ENCODE measurements around the gene CFAP45. TPM values are rescaled to one million over a fixed set of nuclear protein-coding genes. Genes with fewer than 3 reads are reported as not detected.

The CFAP45 gene
- polyA plus RNA-seq, 3 donors: 3.0 to 4.4 (median 3.1) TPM

DNA sequence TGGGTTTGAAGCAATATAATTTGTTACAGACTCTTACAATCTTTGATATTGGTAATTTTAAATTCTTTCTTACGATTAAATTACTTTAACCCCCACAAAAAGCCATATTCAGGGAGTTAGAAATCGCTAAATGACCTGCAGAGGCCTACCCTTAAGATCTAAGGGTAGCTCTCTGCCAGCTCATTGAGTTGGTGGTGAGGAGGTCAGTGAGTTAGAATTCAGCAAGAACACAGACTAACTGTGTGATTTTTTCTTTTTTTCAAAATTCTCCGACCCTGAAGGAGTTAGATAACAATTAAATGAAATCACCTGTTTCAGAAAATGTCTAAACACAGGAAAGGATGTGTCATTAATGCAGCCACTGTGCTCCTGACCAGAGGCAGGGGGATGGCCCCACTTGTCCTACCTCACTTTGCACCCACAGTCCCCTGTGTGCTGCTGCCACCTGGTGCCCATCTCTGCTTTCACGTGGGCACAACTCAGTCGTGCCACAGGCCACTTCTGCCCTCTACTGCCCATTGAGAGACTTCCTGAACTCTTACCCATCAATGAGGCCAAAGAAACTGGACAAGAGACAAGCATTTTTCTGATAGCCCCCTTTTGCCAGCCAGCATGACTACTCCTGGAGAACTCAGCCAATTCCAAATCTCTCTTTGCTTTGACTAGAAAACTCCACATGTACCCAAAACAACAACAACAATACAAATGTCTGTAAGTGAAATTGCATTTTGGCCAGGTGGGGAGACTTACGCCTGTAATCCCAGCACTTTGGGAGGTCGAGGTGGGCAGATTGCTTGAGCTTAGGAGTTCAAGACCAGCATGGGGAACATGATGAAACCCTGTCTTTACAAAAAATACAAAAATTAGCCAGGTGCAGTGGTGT is 8.4 kb downstream of the CFAP45 start:
- DNase-seq (ENCODE audit: extremely low read depth in 1 of 11, low read depth in 9 of 11, low spot score in 4 of 11): peak in 8 of 11 donors; percentile 62 to 79 (median 66)

DNA sequence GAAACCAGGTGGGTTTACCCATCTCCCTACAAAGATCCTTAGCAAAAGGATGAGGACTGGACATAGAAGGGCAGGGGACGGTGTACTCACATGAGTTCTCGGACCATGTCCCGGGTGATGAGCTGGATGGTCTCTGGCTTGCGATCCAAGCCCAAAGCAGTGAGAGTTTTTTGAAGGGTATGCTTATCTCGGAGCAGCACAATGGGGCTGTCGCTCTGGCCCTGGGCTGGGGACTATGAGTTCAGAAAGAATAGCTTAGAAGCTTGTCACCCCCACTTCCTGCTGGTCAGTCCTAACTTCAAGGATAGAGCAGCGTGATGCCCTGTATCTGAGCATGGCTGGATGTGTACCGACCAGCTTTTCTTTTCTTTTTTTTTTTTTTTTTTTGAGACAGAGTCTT is 9.6 kb downstream of the CFAP45 start:
- no peak for DNase-seq (ENCODE audit: extremely low read depth in 1 of 11, low read depth in 9 of 11, low spot score in 4 of 11)

DNA sequence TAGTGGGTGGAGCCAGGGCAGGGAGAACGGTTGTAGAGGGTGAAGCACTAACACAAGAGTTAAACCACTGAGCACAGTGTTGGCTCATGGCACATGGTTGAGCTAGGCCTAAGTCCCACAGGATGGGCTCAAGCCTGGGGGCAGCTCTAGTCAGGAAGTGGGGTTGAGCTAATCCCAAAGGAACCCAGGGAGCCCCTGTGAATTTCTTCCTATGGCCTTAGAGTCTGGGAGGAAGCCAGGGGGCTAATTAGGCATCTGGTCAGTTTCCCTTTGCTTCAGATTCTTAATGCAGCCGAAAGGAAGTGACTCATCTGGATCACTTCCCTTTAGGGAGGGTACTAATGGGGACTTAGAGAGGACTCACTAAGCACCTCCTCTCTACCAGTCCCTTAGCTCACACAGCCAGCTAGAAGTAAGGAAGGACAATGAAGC is 10.1 kb downstream of the CFAP45 start:
- peak in 1 of 11 donors; percentile 38 for DNase-seq (ENCODE audit: extremely low read depth in 1 of 11, low read depth in 9 of 11, low spot score in 4 of 11)

DNA sequence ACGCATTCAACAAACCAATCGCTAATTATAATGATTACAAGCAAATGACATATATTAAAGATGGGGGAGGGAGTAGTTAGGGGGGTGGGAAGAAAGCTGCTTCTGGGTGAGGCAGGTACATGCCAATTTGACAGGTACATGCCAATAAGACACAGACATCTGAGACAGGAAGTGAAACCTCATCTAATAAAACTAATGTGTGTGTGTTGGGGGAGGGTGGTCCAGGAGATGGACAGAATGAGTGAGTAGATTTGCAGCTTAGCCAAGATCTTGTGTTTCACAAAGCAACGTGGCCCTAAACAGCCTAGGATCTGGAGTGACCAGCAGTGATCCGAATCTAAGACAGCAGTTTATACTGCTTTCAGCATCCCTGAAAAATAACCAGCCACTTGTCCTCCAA is 10.8 kb downstream of the CFAP45 start:
- no peak for DNase-seq (ENCODE audit: extremely low read depth in 1 of 11, low read depth in 9 of 11, low spot score in 4 of 11)

DNA sequence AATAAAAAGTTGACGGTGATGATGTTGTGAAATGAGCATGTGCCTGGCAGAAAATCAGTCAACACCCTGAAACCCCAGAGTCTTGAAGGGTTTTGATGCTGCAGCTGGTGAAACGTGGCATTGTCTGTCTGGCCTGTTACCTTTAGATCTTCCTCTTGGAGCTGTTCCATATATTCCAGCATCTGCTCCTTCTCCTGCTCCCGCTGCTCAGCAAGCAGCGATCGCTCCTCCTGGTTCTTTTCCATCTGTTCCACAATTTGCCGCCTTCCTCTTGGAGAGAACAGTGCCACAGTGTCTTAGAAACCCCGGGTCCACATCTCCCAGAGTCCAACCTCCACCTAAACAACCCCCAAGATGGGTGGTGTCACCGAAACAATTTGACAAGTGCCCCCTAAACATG is 15.7 kb downstream of the CFAP45 start:
- DNase-seq (ENCODE audit: extremely low read depth in 1 of 11, low read depth in 9 of 11, low spot score in 4 of 11): no peak

DNA sequence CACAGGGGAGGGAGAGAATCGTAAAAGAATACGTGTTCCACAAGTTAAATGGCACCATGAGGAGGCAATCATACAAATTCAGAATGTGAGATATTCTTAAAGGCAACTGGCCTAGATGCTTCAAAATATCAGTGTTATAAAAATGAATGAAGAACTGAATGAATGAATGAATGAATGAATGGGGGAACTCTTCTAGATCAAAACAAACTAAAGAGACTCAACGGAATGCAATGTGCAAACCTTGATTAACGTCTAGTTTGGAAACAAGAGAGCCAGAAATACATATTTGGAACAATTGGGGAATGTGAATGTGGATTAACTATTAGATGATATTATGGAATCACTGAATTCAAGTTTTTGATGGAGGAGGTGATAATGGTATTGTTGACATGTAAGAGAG is 16.8 kb downstream of the CFAP45 start:
- no peak for DNase-seq (ENCODE audit: extremely low read depth in 1 of 11, low read depth in 9 of 11, low spot score in 4 of 11)

DNA sequence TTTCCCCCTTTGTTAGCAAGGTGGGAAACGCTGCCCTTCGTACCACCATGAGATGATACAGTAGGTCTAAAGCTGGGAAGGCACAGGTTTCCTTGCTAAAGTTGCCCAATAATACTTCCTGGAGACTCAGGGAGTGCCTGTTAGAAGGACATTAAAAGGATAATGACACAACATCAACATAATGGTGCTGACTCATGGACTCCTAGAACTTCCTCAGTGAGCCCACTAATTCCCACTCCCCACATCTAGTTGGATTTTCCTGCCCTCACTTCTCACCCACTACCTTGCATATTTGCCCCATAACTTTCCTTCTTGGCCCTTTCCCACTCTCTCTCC is 17.5 kb downstream of the CFAP45 start:
- DNase-seq (ENCODE audit: extremely low read depth in 1 of 11, low read depth in 9 of 11, low spot score in 4 of 11): no peak

DNA sequence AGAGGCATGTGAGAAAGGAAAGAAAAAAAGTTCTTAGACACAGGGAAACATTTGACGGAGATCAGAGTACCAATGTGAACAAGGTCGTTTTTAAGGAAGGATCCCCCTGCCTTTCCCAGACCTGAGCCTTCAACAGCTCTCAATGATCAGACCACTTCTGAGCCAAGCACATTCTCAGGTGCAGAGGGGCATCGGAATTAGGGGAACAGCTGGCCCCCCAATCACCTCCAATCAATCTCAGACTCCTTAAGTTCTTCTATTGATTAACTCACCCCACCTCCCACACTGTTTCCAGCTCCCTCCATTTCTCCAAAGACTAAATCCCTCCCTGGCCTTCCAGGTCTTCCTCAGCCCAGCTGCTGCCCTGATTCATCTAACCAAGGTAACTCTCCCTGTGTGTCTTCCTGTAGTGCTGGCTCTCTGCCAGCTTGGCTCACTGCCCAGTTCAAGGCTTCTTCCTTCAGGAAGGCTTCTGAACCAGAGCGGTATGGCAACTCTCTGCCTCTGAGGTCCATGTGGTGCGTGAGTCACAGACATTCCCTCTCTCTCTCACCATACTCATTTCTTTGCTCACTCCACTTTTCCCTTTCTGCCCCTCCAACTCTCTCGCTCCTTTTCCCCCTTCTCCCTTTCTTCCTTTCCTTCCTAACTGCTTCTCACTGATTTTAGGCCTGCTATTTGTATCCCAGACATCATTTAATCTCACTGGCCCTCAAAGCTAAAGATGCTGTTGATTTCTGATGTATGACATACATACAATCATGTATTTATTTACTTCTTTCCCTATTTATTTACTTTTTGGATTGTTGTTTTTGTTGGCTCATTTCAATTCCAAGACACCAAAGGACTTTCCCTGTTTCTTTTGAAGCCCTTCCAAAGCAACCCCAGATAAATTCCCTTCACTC is 18.1 kb downstream of the CFAP45 start:
- peak in 9 of 11 donors; percentile 45 to 77 (median 56) for DNase-seq (ENCODE audit: extremely low read depth in 1 of 11, low read depth in 9 of 11, low spot score in 4 of 11)

DNA sequence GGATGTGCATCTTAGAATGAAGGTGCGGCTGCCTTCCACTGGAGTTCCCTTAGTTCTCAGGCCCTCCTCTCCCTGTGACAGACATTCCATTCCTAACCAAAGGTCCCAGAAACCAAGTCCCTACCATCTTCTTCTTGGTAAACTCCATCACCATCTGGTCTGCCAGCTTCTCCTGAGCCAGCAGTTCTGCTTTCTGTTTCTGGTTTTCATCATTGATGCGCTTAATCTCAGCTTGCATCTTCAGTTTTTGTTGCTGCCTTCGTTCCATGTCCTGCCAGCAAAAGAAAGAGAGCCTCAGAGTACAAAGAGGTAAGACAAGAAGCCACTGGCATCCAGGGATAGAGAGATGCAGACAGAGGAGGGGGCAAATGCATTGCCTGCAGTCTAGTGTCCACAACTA is 19.5 kb downstream of the CFAP45 start:
- no peak for DNase-seq (ENCODE audit: extremely low read depth in 1 of 11, low read depth in 9 of 11, low spot score in 4 of 11)

DNA sequence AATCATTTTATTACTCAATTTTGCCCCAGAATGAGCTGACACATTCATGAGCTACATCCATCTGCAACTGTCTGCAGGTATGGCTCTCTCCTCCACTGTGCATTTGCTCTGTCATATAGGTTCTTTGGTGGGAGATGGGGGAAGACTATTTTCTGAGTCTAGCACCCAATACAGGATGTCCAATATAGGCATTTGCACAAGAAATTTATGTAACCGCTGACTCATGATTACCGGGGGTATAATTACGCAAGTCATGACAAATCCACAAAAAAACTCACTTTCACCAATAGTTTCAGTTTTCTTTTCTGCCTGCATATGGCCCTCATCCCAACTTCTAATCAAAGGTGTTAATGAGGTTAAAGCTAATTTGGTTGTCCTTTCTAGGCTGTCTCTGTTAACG is 20.0 kb downstream of the CFAP45 start:
- DNase-seq (ENCODE audit: extremely low read depth in 1 of 11, low read depth in 9 of 11, low spot score in 4 of 11): no peak

DNA sequence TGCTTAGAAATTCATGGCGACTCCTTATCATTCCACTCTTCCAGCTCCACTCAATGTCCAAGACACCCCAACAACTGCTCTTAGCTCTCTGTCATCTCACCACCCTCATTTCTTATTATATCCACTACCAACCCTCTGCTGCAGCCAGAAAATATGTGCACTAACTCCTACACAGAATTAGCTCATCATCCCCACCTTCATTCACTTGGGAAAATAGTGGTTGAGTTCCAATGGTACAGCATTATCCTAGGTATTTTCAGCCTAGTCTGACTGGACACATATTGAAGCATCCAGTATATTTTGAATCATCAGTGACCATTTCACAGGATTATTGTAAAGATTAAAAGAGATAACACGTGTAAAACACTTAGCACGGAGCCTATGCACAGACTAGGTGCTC is 20.8 kb downstream of the CFAP45 start:
- DNase-seq (ENCODE audit: extremely low read depth in 1 of 11, low read depth in 9 of 11, low spot score in 4 of 11): no peak

DNA sequence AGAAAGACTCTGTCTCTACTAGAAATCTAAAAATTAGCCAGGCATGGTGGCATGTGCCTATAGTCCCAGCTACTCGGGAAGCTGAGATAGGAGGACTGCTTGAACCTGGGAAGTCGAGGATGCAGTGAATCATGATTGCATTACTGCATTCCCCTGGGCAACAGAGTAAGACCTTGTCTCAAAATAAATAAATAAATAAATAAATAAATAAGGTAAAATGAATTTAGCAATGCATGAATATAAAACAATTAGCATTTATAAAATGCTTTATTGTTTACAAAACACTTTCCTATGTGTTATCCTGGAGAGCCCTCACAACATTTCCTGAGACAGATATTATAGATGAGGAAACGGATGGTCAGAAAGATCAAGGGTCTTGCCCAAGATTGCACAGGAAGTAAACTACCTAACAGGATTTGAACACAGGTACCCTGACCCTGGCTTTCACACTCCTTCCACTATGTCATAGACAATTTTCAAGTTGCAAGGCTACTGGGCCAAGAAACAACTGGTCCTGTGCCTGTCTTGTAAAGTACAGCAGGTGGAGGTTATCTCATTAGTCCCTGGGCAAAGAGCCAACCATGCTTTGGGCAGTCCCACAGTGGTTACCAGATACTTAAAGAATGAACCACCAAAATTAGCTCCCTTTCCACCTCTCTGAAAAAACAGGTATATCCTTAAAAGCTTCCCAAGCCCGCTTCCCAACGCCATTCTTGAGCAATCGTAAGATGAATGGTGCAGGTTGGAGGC is 22.1 kb downstream of the CFAP45 start:
- DNase-seq (ENCODE audit: extremely low read depth in 1 of 11, low read depth in 9 of 11, low spot score in 4 of 11): no peak

DNA sequence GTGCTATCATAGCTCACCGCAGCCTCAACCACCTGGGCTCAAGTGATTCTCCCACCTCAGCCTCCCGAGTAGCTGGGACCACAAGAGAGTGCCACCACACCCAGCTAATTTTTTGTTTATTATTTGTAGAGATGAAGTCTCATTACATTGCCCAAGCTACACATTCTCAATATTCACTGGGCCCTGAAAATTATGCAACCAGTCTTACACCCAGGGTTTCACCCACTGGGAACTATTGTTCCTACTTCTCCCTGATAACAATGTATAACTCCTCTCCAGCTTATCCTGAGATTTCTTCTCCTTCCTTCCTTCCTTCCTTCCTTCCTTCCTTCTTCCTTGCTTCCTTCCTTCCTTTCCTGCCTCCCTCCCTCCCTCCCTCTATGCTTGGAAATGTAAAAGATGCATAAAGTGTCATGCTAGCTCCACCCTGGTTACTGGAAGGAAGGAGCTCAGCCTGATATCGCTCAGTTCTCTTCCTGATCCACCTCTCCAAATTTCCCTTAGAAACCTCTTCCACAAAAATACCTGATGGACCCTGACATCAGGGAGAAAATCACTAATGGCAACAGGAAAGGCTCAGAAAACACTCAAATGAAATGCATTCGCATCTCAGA is 26.3 kb downstream of the CFAP45 start:
- no peak for DNase-seq (ENCODE audit: extremely low read depth in 1 of 11, low read depth in 9 of 11, low spot score in 4 of 11)

DNA sequence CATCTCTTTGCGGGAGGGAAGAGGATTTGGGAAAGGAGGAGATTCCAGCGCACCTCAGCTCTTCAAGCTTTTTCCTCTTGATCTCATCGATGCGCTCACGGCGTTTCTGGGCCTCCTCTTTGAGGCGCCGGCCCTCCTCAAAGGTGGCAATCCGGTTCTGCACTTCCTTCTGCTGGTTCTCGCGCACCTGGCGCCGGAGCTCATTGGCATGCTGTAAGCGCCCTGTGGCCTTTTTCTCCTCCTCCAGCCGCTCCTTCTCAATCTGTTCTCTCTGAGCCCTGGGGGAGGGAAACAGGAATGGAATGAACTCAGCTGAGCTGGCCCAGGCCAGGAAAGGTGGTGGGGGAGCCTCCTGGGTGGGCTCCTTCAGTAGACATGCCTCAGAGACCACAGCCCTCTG is 27.1 kb downstream of the CFAP45 start:
- peak in 1 of 11 donors; percentile 16 for DNase-seq (ENCODE audit: extremely low read depth in 1 of 11, low read depth in 9 of 11, low spot score in 4 of 11)

DNA sequence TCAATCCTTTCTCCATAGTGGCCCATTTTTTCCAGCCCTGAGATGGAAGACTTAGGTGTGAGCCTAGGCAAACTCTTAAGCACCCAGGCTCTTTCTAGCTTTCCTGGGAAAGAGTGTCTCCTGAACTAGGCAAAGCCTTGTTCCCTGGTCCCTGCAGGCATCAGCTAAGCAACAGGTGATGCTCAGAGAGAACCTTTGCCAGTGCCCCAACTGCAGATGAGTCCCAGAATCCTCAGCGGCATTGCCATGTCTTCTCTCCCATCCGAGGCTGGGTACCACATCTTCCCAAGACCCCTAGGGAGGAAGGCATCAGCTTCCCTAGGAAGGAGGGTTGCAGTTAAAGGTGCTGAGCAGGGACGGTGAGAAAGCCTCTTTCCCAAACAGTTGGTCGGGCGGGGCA is 29.3 kb downstream of the CFAP45 start:
- no peak for DNase-seq (ENCODE audit: extremely low read depth in 1 of 11, low read depth in 9 of 11, low spot score in 4 of 11)

DNA sequence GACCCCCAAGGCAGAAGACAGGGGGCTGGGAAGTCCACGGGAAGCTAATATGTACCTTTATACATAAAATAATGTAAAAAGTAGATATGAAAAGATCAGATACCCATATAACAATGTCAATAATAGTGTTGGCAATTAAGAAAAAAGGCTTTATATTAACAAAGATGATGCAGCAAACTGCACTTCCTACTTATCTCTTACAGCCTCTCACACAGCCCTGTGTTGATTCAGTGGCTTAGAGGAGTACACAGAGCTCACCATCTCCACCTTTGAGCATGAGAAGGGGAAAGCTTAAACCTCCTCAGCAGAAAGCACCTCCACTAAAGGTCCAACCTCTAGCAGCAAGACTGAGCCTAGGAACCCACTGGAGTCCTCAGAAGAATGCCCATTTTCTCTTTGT is 30.4 kb downstream of the CFAP45 start:
- no peak for DNase-seq (ENCODE audit: extremely low read depth in 1 of 11, low read depth in 9 of 11, low spot score in 4 of 11)

DNA sequence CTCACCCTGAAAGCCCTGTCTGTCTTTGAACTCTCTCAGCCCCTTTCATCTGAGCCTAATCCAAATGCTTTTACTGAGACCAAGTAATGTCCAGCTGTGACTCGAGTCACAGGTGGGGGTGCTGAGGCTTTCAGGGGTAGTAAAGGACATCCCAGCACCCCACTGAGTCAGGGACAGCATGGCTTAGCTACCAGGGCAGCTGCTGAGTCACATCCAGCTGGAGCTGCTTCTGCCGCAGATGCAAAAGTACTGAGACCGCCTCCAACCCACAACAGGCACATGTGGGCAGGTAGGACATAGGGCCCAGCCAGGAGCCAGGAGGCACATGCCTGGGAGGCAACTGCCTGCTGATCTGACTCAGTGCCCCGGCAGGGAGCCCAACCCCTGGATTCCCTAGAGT is 30.8 kb downstream of the CFAP45 start:
- DNase-seq (ENCODE audit: extremely low read depth in 1 of 11, low read depth in 9 of 11, low spot score in 4 of 11): no peak

DNA sequence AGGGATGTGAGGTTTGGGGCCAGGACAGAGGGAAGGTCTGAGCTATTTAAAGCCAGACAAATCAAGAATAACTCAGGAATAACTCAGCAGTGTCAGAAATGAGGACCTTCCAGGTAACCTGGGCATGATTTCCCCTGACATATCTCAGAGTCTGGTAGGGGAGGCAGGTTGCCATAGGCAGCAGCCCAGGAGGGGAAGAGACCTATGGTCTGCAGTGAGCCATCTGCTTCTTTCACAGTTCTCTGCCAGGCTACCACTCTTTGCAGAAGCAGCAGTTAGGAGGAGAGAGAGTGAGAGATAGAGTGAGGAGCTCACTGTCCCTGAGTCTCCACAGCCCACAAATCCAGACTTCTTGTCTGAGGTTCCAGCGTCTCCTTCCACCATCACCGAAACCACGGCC is 31.2 kb downstream of the CFAP45 start:
- no peak for DNase-seq (ENCODE audit: extremely low read depth in 1 of 11, low read depth in 9 of 11, low spot score in 4 of 11)

DNA sequence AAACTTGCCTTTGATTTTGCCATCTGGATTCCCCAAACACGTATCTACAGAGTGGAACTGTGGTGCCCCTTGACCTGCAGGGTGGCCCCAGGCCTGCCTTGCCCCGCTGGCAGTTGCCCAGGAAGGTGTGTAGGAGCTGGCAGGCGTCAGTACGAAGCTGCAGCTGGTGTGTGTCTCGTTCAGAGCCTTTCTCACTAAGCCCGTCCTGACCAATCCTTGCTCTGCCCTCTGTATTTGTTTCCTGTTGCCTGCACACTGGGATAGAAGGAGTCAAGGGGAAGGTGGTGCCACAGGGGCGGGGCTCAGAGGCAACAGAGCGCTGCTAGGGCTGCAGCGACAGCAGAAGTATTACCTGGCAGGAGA is 32.3 kb downstream of the CFAP45 start:
- peak in 10 of 11 donors; percentile 37 to 80 (median 66) for DNase-seq (ENCODE audit: extremely low read depth in 1 of 11, low read depth in 9 of 11, low spot score in 4 of 11)
